ENCODE results near the gene TP53BP1.

Gene TP53BP1

DNA sequence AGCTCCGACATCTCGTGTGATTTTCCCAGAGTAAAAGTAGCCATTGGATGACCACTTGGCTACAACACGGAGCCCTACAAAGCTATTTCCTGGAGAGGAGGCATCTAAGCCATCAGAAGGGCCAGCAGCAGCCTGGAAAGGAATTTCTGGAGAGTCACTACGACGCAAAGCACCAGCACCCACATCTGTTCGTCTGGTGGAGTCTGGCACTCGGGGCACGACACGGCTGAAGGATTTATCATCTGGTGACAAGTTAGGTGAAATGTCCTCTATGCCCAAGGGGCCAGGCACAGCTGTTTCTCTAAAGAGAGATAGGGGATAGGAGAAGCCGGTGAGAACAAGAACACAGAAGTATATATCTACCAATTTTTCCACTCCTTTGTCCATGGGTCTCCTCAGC, 72.5 kb downstream of the TP53BP1 start:
- no peaks in the 10 kb centered on the region for H3K79me1 ChIP-seq (ENCODE audit: low read depth, low read length)
- H2AK5ac ChIP-seq (ENCODE audit: low read depth, low read length): no peak overlapping the region
- no peak overlapping the region for H3K18ac ChIP-seq (ENCODE audit: low read length)
- H3K4me1 ChIP-seq (ENCODE audit: control insufficient read depth in 2 of 2, insufficient read depth in 1 of 2, low read depth in 1 of 2, low read length in 2 of 2): no peaks in the 10 kb centered on the region
- no peak overlapping the region for H3K4me3 ChIP-seq (ENCODE audit: low read length in 2 of 2)
- no peak for DNase-seq (ENCODE audit: low spot score)
- no peak overlapping the region for H3K9ac ChIP-seq (ENCODE audit: low read depth, low read length, poor library complexity)
- no peak overlapping the region for H3K14ac ChIP-seq (ENCODE audit: low read length)
- no peaks in the 10 kb centered on the region for H3K27me3 ChIP-seq (ENCODE audit: control insufficient read depth in 3 of 3, insufficient read depth in 3 of 3, low read depth in 1 of 3, low read length in 3 of 3)
- H2BK15ac ChIP-seq (ENCODE audit: low read length): no peak overlapping the region
- H4K91ac ChIP-seq (ENCODE audit: low read depth, low read length, poor library complexity): no peak overlapping the region
- H3K36me3 ChIP-seq (replicated peaks in 1 of 2; ENCODE audit: control insufficient read depth in 2 of 2, insufficient read depth in 2 of 2, low read length in 2 of 2): peaks cover 40 to 98% of the 10 kb centered on the region in 2 donors
- no peak overlapping the region for H2BK5ac ChIP-seq (ENCODE audit: low read length)
- H2BK120ac ChIP-seq (ENCODE audit: low read depth, low read length): no peak overlapping the region
- H2AFZ ChIP-seq (ENCODE audit: low read length): no peak overlapping the region
- no peaks in the 10 kb centered on the region for H3K9me3 ChIP-seq (replicated peaks in 1 of 2; ENCODE audit: control insufficient read depth in 2 of 2, insufficient read depth in 1 of 2, low read depth in 1 of 2, low read length in 2 of 2)
- WGBS, 2 donors (ENCODE audit: extremely low coverage in 2 of 2, insufficient read length in 2 of 2, insufficient replicate concordance in 1 of 2): no CpG with 5 or more reads among the region's 10 CpGs
- no peak overlapping the region for H3K23ac ChIP-seq (ENCODE audit: low read depth, low read length, poor library complexity)
- no peak overlapping the region for H3K4me2 ChIP-seq (ENCODE audit: insufficient read depth, low read length, poor library complexity, severe bottlenecking)
- no peak overlapping the region for H4K8ac ChIP-seq (ENCODE audit: low read depth, low read length)
- no peak overlapping the region for H3K4ac ChIP-seq (ENCODE audit: low read length)
- H2BK12ac ChIP-seq (ENCODE audit: low read length): no peak overlapping the region
- no peak overlapping the region for H3K27ac ChIP-seq (replicated peaks; ENCODE audit: low read length)

GRCh38 chr15:43414196-43414595, 78.8 kb downstream of the TP53BP1 start:
- Histone ChIP-seq H3K36me3 (replicated peaks in 1 of 2; ENCODE audit: control insufficient read depth in 2 of 2, insufficient read depth in 2 of 2, low read length in 2 of 2) (peaks cover 38 to 98% of the 10 kb centered on the region in 2 donors), H4K8ac (ENCODE audit: low read depth, low read length) (no peak overlapping the region)
- DNase-seq (ENCODE audit: low spot score): no peak

DNA sequence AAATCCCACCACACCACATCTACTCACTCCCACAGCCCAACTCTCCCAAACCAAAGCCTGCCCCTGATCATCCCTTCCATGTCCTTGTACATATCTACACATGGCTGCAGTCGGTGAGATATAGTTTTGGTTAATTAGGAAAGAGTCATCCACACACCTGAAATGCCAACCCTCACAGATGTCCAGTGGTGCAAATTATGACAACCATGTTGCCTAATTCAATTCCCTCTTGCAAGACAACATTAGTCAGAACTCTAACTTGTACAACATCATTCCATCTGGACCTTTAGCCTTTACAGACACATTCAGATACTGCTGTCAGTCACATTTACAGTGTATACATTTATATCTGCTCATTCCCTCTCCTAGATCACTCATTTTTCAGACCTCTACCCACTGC, 80.9 kb downstream of the TP53BP1 start:
- H3K27ac ChIP-seq (replicated peaks; ENCODE audit: low read length): no peak overlapping the region
- H3K36me3 ChIP-seq (replicated peaks in 1 of 2; ENCODE audit: control insufficient read depth in 2 of 2, insufficient read depth in 2 of 2, low read length in 2 of 2): peaks cover 50 to 100% of the 10 kb centered on the region in 2 donors
- no CpG with 5 or more reads among the region's 1 CpG for WGBS, 2 donors (ENCODE audit: extremely low coverage in 2 of 2, insufficient read length in 2 of 2, insufficient replicate concordance in 1 of 2)
- H2BK15ac ChIP-seq (ENCODE audit: low read length): no peak overlapping the region
- no peak overlapping the region for H4K8ac ChIP-seq (ENCODE audit: low read depth, low read length)
- H3K4ac ChIP-seq (ENCODE audit: low read length): no peak overlapping the region
- H3K27me3 ChIP-seq (ENCODE audit: control insufficient read depth in 3 of 3, insufficient read depth in 3 of 3, low read depth in 1 of 3, low read length in 3 of 3): no peaks in the 10 kb centered on the region
- no peak overlapping the region for H2BK5ac ChIP-seq (ENCODE audit: low read length)
- H3K18ac ChIP-seq (ENCODE audit: low read length): no peak overlapping the region
- H2BK120ac ChIP-seq (ENCODE audit: low read depth, low read length): no peak overlapping the region
- H3K4me2 ChIP-seq (ENCODE audit: insufficient read depth, low read length, poor library complexity, severe bottlenecking): no peak overlapping the region
- H3K14ac ChIP-seq (ENCODE audit: low read length): no peak overlapping the region
- no peak overlapping the region for H3K9ac ChIP-seq (ENCODE audit: low read depth, low read length, poor library complexity)
- H3K79me1 ChIP-seq (ENCODE audit: low read depth, low read length): no peaks in the 10 kb centered on the region
- H4K91ac ChIP-seq (ENCODE audit: low read depth, low read length, poor library complexity): no peak overlapping the region
- H2AFZ ChIP-seq (ENCODE audit: low read length): no peak overlapping the region
- H3K9me3 ChIP-seq (replicated peaks in 1 of 2; ENCODE audit: control insufficient read depth in 2 of 2, insufficient read depth in 1 of 2, low read depth in 1 of 2, low read length in 2 of 2): peaks cover 0 to 2% of the 10 kb centered on the region in 2 donors
- H3K4me1 ChIP-seq (ENCODE audit: control insufficient read depth in 2 of 2, insufficient read depth in 1 of 2, low read depth in 1 of 2, low read length in 2 of 2): no peaks in the 10 kb centered on the region
- DNase-seq (ENCODE audit: low spot score): no peak
- H2AK5ac ChIP-seq (ENCODE audit: low read depth, low read length): no peak overlapping the region
- H3K23ac ChIP-seq (ENCODE audit: low read depth, low read length, poor library complexity): no peak overlapping the region
- no peak overlapping the region for H2BK12ac ChIP-seq (ENCODE audit: low read length)
- H3K4me3 ChIP-seq (ENCODE audit: low read length in 2 of 2): no peak overlapping the region

More at GRCh38 chr15:43414196-43414595, 78.8 kb downstream of the TP53BP1 start:
- Histone ChIP-seq H3K27ac (replicated peaks; ENCODE audit: low read length) (no peak overlapping the region), H2BK12ac (ENCODE audit: low read length) (no peak overlapping the region), H3K23ac (ENCODE audit: low read depth, low read length, poor library complexity) (no peak overlapping the region), H3K27me3 (ENCODE audit: control insufficient read depth in 3 of 3, insufficient read depth in 3 of 3, low read depth in 1 of 3, low read length in 3 of 3) (no peaks in the 10 kb centered on the region), H2AK5ac (ENCODE audit: low read depth, low read length) (no peak overlapping the region), H2BK5ac (ENCODE audit: low read length) (no peak overlapping the region), H3K4me1 (ENCODE audit: control insufficient read depth in 2 of 2, insufficient read depth in 1 of 2, low read depth in 1 of 2, low read length in 2 of 2) (no peaks in the 10 kb centered on the region), H3K14ac (ENCODE audit: low read length) (no peak overlapping the region), H3K18ac (ENCODE audit: low read length) (no peak overlapping the region), H2BK120ac (ENCODE audit: low read depth, low read length) (no peak overlapping the region), H3K9me3 (replicated peaks in 1 of 2; ENCODE audit: control insufficient read depth in 2 of 2, insufficient read depth in 1 of 2, low read depth in 1 of 2, low read length in 2 of 2) (peaks cover 0 to 2% of the 10 kb centered on the region in 2 donors), H3K4me3 (ENCODE audit: low read length in 2 of 2) (no peak overlapping the region), H3K4ac (ENCODE audit: low read length) (no peak overlapping the region), H2BK15ac (ENCODE audit: low read length) (no peak overlapping the region), H3K4me2 (ENCODE audit: insufficient read depth, low read length, poor library complexity, severe bottlenecking) (no peak overlapping the region), H3K9ac (ENCODE audit: low read depth, low read length, poor library complexity) (no peak overlapping the region), H2AFZ (ENCODE audit: low read length) (no peak overlapping the region), H4K91ac (ENCODE audit: low read depth, low read length, poor library complexity) (no peak overlapping the region), H3K79me1 (ENCODE audit: low read depth, low read length) (no peaks in the 10 kb centered on the region)

DNA sequence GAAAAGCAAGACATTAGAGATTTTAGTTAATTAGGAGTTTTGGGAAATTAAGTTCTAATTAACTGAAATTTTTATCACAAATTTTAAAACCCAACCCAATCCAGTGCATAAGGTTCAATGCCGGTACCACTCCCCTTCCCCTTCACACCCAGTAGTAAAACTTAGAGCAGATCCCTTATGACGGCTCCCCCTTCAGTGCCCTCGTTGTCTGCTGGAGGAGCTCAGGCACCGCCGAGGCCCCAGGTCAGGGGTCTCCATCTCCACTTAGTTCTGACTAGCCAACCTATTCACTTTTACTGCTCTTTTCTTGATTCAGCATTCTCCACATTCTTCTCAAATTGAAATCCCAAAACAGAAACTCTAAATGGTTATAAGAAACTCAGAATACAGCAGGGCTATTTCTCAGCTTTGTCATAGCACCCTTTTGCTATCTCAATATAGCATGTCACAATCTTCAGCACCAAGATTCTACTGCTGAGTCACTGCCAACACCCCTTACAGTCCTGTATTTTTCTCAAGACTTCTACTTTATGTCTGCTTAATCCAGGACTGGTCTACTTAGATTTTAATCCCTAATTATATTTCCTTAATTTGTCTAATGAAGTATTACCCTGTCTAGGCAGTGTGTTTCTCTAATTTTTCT, 82.3 kb downstream of the TP53BP1 start:
- H2AFZ ChIP-seq (ENCODE audit: low read length): no peak overlapping the region
- H3K4me3 ChIP-seq (ENCODE audit: low read length in 2 of 2): no peak overlapping the region
- no peak overlapping the region for H3K14ac ChIP-seq (ENCODE audit: low read length)
- H3K23ac ChIP-seq (ENCODE audit: low read depth, low read length, poor library complexity): no peak overlapping the region
- no peak overlapping the region for H2BK120ac ChIP-seq (ENCODE audit: low read depth, low read length)
- H3K36me3 ChIP-seq (replicated peaks in 1 of 2; ENCODE audit: control insufficient read depth in 2 of 2, insufficient read depth in 2 of 2, low read length in 2 of 2): peaks cover 52 to 100% of the 10 kb centered on the region in 2 donors
- H3K18ac ChIP-seq (ENCODE audit: low read length): no peak overlapping the region
- H4K8ac ChIP-seq (ENCODE audit: low read depth, low read length): no peak overlapping the region
- no peak overlapping the region for H3K4me2 ChIP-seq (ENCODE audit: insufficient read depth, low read length, poor library complexity, severe bottlenecking)
- H2BK5ac ChIP-seq (ENCODE audit: low read length): no peak overlapping the region
- H3K79me1 ChIP-seq (ENCODE audit: low read depth, low read length): no peaks in the 10 kb centered on the region
- no peak overlapping the region for H3K27ac ChIP-seq (replicated peaks; ENCODE audit: low read length)
- H4K91ac ChIP-seq (ENCODE audit: low read depth, low read length, poor library complexity): no peak overlapping the region
- H2AK5ac ChIP-seq (ENCODE audit: low read depth, low read length): no peak overlapping the region
- WGBS, 2 donors (ENCODE audit: extremely low coverage in 2 of 2, insufficient read length in 2 of 2, insufficient replicate concordance in 1 of 2): no CpG with 5 or more reads among the region's 5 CpGs
- no peak for DNase-seq (ENCODE audit: low spot score)
- no peak overlapping the region for H3K4ac ChIP-seq (ENCODE audit: low read length)
- H3K4me1 ChIP-seq (ENCODE audit: control insufficient read depth in 2 of 2, insufficient read depth in 1 of 2, low read depth in 1 of 2, low read length in 2 of 2): no peaks in the 10 kb centered on the region
- H3K9me3 ChIP-seq (replicated peaks in 1 of 2; ENCODE audit: control insufficient read depth in 2 of 2, insufficient read depth in 1 of 2, low read depth in 1 of 2, low read length in 2 of 2): peaks cover 0 to 2% of the 10 kb centered on the region in 2 donors
- H3K27me3 ChIP-seq (ENCODE audit: control insufficient read depth in 3 of 3, insufficient read depth in 3 of 3, low read depth in 1 of 3, low read length in 3 of 3): no peaks in the 10 kb centered on the region
- no peak overlapping the region for H2BK15ac ChIP-seq (ENCODE audit: low read length)
- H2BK12ac ChIP-seq (ENCODE audit: low read length): no peak overlapping the region
- no peak overlapping the region for H3K9ac ChIP-seq (ENCODE audit: low read depth, low read length, poor library complexity)
